ENCODE results near the gene GAGE12D.
"Not testable (repeated sequence)": the region's sequence is repeated elsewhere in the genome, so short reads cannot be mapped to it uniquely, and the experiment has no call there.

Gene GAGE12D

GRCh38 chrX:49541433-49541832 is at the start of gene GAGE12D:
GAGE12D (plus strand) TSS chrX:49541733; CDS start chrX:49542888, 1,155 bp downstream.
- not testable (repeated sequence) for DNase-seq

DNA sequence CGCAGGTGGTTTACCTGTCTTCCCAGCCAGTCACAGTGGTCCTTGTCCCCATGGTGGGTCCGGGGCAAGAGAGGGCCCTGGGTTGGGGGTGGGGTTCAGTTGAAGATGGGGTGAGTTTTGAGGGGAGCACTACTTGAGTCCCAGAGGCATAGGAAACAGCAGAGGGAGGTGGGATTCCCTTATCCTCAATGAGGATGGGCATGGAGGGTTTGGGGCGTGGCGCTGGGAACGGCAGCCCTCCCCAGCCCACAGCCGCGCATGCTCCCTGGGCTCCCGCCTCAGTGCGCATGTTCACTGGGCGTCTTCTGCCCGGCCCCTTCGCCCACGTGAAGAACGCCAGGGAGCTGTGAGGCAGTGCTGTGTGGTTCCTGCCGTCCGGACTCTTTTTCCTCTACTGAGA is 9.7 kb upstream of the GAGE12D start, which contains the start of gene GAGE12C:
GAGE12C (plus strand) TSS at position 301 of the 400 bp plus-strand sequence. CDS start 1,155 bp downstream, outside the sequence.
- not testable (repeated sequence) for DNase-seq

- DNase-seq = not testable (repeated sequence)
Observed at GRCh38 chrX:49550989-49551388, 9.5 kb downstream of the GAGE12D start, which contains the start of gene GAGE12E. GAGE12E (plus strand) TSS chrX:49551289; CDS start chrX:49552444, 1,155 bp downstream.

DNA sequence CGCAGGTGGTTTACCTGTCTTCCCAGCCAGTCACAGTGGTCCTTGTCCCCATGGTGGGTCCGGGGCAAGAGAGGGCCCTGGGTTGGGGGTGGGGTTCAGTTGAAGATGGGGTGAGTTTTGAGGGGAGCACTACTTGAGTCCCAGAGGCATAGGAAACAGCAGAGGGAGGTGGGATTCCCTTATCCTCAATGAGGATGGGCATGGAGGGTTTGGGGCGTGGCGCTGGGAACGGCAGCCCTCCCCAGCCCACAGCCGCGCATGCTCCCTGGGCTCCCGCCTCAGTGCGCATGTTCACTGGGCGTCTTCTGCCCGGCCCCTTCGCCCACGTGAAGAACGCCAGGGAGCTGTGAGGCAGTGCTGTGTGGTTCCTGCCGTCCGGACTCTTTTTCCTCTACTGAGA is 19.0 kb downstream of the GAGE12D start, which contains the start of gene GAGE12F:
GAGE12F (plus strand) TSS at position 301 of the 400 bp plus-strand sequence. CDS start 1,155 bp downstream, outside the sequence.
- not testable (repeated sequence) for DNase-seq

- DNase-seq = not testable (repeated sequence)
Observed at GRCh38 chrX:49568728-49569127, 27.2 kb downstream of the GAGE12D start.

GRCh38 chrX:49569152-49569551 is 27.6 kb downstream of the GAGE12D start:
- DNase-seq = not testable (repeated sequence)

DNA sequence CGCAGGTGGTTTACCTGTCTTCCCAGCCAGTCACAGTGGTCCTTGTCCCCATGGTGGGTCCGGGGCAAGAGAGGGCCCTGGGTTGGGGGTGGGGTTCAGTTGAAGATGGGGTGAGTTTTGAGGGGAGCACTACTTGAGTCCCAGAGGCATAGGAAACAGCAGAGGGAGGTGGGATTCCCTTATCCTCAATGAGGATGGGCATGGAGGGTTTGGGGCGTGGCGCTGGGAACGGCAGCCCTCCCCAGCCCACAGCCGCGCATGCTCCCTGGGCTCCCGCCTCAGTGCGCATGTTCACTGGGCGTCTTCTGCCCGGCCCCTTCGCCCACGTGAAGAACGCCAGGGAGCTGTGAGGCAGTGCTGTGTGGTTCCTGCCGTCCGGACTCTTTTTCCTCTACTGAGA is 28.6 kb downstream of the GAGE12D start, which contains the start of gene GAGE12G:
GAGE12G (plus strand) TSS at position 301 of the 400 bp plus-strand sequence. CDS start 1,155 bp downstream, outside the sequence.
- not testable (repeated sequence) for DNase-seq

DNA sequence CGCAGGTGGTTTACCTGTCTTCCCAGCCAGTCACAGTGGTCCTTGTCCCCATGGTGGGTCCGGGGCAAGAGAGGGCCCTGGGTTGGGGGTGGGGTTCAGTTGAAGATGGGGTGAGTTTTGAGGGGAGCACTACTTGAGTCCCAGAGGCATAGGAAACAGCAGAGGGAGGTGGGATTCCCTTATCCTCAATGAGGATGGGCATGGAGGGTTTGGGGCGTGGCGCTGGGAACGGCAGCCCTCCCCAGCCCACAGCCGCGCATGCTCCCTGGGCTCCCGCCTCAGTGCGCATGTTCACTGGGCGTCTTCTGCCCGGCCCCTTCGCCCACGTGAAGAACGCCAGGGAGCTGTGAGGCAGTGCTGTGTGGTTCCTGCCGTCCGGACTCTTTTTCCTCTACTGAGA is 38.1 kb downstream of the GAGE12D start, which contains the start of gene GAGE12H:
GAGE12H (plus strand) TSS at position 301 of the 400 bp plus-strand sequence. CDS start 1,155 bp downstream, outside the sequence.
- not testable (repeated sequence) for DNase-seq

DNA sequence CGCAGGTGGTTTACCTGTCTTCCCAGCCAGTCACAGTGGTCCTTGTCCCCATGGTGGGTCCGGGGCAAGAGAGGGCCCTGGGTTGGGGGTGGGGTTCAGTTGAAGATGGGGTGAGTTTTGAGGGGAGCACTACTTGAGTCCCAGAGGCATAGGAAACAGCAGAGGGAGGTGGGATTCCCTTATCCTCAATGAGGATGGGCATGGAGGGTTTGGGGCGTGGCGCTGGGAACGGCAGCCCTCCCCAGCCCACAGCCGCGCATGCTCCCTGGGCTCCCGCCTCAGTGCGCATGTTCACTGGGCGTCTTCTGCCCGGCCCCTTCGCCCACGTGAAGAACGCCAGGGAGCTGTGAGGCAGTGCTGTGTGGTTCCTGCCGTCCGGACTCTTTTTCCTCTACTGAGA is 47.7 kb downstream of the GAGE12D start, which contains the start of gene GAGE2A:
GAGE2A (plus strand) TSS at position 301 of the 400 bp plus-strand sequence. CDS start 1,155 bp downstream, outside the sequence.
- DNase-seq = not testable (repeated sequence)

- DNase-seq = not testable (repeated sequence)
Observed at GRCh38 chrX:49589769-49590478, 48.4 kb downstream of the GAGE12D start.

DNA sequence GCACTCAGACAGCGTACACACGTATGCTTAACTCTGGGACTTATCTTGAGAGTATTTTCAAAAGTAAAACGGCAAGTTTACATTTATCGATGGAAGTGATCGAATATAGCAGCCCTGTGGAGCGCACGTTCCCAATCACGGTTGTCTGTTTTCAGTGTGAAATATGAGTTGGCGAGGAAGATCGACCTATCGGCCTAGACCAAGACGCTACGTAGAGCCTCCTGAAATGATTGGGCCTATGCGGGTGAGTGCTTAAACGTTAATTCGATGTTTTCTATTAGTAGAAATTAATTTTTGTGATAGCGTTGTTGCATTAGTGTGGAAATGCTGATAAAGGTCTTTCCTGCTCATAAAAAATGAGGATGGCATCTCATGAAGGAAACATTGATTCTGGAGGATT is 49.0 kb downstream of the GAGE12D start:
- not testable (repeated sequence) for DNase-seq

Measured in activated CD4-positive, CD25-positive, alpha-beta regulatory T cell (primary cell).